ENCODE data around the gene FNIP2. TPM values are rescaled to one million over a fixed set of nuclear protein-coding genes. Genes with fewer than 3 reads are reported as not detected.
"Not testable (repeated sequence)": the region's sequence is repeated elsewhere in the genome, so short reads cannot be mapped to it uniquely, and the experiment has no call there.

The FNIP2 gene
- total RNA-seq, 1 experiment from 2014 or later: 10.3 TPM

DNA sequence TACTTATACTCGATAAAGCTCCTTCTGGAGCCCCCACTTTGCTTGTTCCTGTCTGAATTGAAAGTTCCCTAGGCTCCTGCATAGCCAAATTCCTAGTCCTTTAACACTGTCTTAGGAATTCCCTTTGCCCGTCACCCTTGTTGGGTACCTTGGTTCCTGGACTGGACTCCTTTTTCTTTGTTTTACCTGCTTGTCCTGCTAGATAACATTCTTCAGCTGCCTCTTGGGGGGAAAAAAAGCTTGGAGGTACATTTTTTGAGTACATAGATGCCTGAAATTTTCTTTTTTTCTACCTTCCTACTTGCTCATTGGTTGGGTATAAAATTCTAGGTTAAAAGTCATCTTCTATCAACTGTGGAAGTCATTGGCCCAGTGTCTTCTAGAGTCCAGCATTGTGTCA lies 179.2 kb downstream of the FNIP2 start:
- no peak for DNase-seq (ENCODE audit: low read depth)

DNA sequence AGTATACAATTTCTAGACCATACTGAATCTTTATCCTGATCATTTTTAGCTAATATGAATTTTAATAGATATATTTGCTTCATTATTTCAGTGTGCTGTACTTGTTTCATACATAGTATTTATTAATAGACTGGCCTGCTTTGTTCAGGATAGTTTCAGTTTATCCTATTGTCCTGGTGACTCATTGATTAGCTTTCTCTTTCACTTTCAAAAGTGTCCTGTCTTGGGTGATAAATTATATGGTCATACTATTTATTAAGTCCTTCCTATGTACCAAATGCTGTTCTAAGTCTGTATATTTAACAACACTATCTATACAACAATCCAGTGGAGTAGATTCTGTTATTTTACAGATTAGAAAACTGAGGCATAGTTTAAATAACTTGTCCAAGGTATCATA lies 180.3 kb downstream of the FNIP2 start:
- peak; percentile 47 for DNase-seq (ENCODE audit: low read depth)

DNA sequence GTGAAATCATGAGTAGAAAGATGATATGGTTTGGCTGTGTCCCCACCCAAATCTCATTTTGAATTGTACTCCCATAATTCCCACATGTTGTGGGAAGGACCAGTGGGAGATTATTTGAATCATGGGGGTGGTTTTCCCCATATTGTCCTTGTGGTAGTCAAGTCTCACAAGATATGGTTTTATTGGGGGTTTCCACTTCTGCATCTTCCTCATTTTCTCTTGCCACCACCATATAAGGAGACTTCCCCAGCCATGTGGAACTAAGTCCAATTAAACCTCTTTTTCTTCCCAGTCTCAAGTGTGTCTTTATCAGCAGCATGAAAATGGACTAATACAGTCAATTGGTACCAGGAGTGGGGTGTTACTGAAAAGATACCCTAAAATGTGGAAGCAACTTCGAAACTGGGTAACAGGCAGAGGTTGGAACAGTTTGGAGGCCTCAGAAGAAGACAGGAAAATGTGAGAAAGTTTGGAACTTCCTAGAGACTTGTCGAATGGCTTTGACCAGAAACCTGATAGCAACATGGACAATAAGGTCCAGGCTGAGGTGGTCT lies 183.5 kb downstream of the FNIP2 start:
- DNase-seq (ENCODE audit: low read depth): not testable (repeated sequence)

DNA sequence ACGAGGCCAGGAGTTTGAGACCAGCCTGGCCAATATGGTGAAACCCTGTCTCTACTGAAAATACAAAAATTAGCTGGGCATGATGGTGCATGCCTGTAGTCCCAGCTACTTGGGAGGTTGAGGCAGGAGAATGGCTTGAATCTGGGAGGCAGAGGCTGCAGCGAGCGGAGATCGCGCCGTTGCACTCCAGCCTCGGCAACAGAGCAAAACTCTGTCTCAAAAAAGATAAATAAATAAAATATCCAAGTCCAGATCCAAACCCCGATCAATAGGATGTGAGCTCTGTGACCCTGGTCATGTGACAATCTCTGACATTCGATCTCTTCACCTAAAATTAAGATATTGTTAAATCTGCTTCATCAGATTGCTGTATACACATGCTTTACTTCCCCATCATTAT lies 187.5 kb downstream of the FNIP2 start:
- DNase-seq (ENCODE audit: low read depth): not testable (repeated sequence)

DNA sequence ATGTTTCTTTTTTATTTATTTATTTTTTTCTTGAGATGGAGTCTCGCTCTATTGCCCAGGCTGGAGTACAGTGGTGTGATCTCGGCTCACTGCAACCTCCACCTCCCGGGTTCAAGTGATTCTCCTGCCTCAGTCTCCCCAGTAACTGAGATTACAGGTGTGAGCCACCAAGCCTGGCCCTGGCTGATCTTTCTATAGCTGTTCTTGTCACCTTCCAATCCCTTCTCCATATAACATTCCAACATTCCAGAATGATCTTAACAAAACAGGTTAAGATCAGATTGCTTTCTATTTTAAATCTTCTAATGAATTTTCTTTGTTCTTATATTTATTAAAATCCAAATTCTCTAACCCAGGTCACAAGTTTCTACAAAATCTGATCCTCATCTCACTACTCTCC lies 188.1 kb downstream of the FNIP2 start:
- DNase-seq (ENCODE audit: low read depth): not testable (repeated sequence)

Small RNAs within 50 kb of the gene (small RNA-seq; reads per million reads assigned to genes)
- gene RF00157 (not detected), gene RNU6-128P (not detected)

Other genes with a start within 250 kb of the FNIP2 start
- not detected in 2 replicates for gene RXFP1, start 247.1 kb upstream of the FNIP2 start, total RNA-seq (2014; rRNA removed; shearing (Covaris generic))
- 16.1 and 22.6 TPM in 2 replicates for gene C4orf46, start 97.1 kb upstream of the FNIP2 start, total RNA-seq (2014; rRNA removed; shearing (Covaris generic))
- gene ETFDH, start 96.7 kb upstream of the FNIP2 start, total RNA-seq (2014; rRNA removed; shearing (Covaris generic)): 7.4 and 11.9 TPM in 2 replicates
- 47.1 and 57.4 TPM in 2 replicates for gene PPID, start 45.6 kb upstream of the FNIP2 start, total RNA-seq (2014; rRNA removed; shearing (Covaris generic))

Measured in HT1080 (cell line).